NCI-H345 treated with DMSO at 0.1 percent for 48 hours (cell line): ENCODE measurements around the gene IWS1.
"Not testable (repeated sequence)": the region's sequence is repeated elsewhere in the genome, so short reads cannot be mapped to it uniquely, and the experiment has no call there.

ENCODE experiments used
- DNase-seq: peaks from one replicate; lab custom pipeline; 2025; ENCODE audit not compliant: unreplicated experiment; lab: John Stamatoyannopoulos, UW

The IWS1 gene

GRCh38 chr2:127462461-127462860, 63.8 kb downstream of the IWS1 start:
- DNase-seq, result no peak

DNA sequence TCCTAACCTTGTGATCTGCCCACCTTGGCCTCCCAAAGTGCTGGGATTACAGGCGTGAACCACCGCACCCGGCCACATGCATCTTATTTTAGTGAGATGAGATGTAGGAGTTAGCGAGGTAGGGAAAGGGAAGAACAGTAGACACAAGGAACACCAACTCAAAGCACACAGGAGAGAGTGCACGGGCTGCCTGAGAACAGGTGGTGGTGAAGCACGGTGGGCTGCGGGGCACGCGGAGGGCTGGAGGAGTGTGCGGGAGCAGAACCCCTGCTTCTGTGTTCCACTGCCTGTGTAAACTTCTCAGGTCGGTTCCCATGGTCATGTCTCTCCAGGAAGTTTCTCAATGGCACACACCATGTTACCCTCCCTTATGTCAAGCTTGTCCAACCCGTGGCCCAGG, 69.3 kb downstream of the IWS1 start:
- DNase-seq, result no peak

DNA sequence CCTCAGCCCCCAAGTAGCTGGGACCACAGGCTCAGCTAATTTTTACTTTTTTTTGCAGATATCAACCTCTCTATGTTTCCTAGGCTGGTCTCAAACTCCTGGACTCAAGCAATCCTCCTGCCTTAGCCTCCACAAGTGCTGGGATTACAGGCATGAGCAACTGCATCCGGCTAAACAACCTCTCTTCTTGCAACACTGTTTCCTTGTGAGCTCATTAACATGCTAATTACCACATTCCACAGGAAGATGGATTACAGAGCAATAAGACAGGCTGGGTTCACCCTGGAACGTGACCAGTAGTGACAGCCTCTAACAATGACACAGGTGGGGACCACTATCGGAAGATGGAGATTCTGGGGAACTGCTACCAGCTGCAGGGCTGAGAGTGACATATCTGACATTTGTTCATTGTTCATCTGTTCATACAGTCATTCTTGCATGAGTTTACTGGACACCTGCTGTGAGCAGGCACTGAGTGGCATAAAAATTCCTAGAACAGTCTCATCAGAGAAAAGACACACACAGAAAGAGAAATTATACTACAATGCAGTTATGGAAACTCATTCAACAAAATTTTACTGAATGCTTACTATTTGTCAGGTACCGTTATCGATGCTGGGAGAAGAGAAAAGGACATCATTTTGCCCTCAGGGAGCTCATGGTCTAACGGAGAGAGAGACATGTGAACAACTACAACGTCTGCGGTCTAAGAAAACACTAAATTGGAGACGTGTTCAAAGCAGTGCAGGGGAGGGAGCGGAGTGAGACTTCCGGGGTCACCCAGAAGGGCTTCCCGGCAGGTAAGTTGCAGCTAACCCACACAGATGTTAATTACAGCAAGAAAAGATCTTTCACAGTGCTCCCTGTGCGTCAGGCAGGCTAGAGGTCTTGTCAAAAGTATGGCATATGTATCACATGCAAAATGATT, 70.5 kb downstream of the IWS1 start:
- no peak for DNase-seq

- DNase-seq, result no peak
These were observed 71.4 kb downstream of the IWS1 start for GRCh38 chr2:127454595-127455565.

- DNase-seq, result no peak
These were observed 72.7 kb downstream of the IWS1 start for GRCh38 chr2:127453392-127454171.

GRCh38 chr2:127453013-127453391, 73.3 kb downstream of the IWS1 start:
- DNase-seq, result no peak

DNA sequence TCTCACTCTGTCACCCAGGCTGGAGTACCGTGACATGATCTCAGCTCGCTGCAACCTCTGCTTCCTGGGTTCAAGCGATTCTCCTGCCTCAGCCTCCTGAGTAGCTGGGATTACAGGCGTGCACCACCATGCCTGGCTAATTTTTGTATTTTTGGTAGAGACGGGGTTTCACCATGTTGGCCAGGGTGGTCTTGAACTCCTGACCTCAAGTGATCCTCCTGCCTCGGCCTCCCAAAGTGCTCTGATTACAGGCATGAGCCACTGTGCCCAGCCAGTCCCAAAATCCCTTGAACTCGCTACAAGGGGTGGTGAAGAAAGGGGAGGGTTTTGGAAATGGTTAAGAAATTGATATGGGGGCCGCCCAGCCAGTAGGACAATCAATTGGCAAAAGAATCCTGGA, 73.9 kb downstream of the IWS1 start:
- not testable (repeated sequence) for DNase-seq

DNA sequence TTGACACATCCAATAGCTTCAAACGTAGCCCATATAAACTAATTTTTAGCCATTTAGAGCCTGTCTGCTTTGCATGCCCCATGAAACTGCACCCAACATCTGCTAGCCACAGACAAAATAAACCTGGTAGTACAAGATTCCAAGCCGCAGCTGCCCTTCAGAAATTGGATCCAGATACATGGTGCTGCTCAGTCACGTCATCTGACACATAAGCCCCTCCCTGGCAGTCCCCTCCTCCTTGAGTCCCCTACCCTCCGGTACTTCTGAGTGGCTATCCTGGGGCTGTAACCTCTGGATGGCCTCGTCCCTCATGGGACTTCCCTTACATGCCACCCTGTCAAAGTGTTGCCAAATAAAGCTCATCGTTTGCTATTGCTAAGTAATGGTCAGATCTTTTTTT, 74.3 kb downstream of the IWS1 start:
- DNase-seq, result no peak

DNA sequence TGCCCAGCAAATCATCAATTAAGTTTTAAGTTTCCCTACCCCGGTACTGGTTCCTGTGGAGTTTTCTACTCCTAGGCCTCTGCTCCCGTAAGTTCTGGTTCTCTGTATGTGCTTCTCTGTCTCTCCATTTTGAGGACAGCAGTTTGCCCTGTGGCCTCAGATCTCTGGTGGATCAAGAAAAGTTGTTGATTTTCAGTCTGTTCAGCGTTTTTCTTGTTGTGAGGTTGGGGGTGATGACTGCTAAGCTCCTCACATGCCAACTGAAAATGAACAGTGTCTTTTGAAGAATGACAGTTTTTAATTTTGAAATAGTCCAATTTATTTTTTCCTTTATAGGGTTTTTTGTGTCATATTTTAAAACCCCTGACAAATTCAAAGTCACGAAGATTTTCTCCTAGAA, 76.4 kb downstream of the IWS1 start:
- no peak for DNase-seq

GRCh38 chr2:127449414-127449813, 76.9 kb downstream of the IWS1 start:
- no peak for DNase-seq

DNA sequence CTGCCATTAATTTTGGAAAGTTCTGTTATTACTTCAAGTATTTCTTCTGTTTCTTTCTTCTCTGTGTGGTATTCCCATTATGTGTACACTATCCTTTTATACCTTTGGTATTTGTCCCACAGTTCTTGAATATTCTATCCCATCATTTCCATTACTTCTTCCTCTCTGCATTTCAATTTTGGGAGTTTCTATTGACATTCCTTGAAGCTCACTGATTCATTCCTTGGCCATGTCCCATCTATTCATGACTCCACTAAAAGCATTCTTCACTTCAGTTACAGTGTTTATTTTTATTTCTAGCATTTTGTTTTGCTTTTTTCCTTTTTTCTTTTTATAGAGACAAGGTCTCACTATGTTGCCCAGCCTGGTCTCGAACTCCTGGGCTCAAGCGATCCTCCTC, 77.8 kb downstream of the IWS1 start:
- no peak for DNase-seq

DNA sequence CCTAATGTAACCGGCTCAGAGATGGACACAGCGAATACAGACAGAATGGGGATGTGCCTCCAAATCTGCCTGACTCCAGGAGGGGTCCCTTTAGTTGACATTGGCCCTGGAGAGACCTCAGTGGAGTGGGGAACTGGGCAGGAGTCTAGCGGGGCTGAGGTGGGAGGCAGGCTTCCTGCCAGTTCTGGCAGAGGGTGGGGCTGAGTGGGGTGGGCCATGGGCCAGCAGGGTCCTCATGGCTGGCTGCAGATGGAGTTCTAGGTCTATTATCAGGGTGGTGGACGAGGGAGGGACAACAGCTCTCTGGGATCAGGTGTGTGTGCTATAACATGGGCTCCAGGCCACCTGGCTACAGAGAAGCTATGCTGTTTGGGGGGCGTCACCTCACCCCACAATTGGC, 86.9 kb downstream of the IWS1 start:
- DNase-seq, result no peak

DNA sequence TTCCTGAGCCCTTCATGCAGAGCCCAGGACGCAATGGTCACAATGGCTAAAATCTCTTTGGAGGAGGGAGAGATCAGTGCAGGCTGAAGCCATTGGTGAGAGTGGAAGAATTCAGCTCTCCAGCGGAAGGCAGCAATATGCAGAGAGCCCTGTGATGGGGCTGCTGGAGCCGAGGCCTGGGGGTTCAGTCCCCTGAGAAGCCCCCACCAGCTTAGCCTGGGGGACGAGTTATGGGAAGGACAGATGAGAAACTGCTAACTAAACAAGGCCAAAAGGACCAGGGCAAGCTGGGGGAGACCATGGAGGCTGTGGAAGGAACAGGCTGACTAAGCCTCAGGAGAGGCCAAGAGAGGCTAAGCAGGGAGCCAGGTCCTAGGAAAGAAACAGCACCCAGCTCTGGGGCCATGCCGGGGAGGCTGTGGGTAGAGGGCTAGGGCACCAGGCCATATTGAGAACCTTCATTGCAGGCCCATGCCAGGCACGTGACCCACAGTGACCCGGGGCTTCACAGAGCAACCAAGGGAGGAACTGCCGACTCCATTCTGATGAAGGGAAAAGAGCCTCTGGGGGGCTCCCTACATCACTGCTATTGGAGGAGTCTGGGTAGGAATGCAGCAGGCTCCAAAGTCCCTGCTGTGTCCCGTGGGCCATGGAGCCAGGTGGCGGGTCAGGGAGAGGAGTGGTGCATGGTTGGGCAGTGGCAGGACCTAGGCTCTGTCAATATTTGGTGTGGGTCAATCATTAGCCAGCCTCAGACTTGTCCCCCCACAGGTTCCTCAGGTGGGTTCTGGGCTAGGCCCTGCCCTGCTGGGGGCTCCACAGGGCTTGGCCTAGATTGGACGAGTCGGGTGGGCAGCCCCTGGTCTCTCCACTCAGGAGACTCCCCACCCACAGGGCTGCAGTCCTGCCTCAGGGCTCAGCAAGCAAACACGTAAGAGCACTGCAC, 88.2 kb downstream of the IWS1 start:
- DNase-seq, result no peak

- no peak for DNase-seq
These were observed 89.2 kb downstream of the IWS1 start for GRCh38 chr2:127437056-127437455.

DNA sequence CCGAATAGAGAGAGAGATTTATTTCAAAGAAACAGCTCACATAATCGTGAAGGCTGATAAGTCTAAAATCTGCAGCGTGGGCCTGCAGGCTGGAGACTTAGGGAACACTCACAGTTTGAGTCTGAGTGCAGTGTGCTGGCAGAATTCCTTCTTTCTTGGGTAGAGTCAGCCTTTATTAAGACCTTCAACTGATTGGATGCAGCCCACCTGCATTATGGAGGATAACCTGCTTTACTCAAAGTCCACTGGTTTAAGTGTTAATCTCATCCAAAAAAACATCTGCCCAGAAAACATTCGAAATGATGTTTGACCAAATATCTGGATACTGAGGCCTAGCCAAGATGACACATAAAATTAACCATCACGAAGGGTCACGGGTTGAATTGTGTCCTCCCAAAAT, 91.8 kb downstream of the IWS1 start:
- DNase-seq, result no peak

- DNase-seq, result no peak
These were observed 94.8 kb downstream of the IWS1 start for GRCh38 chr2:127431408-127432023.
